HG03460 (cell line): ENCODE measurements around the gene NSD1.
"Not testable (repeated sequence)": the region's sequence is repeated elsewhere in the genome, so short reads cannot be mapped to it uniquely, and the experiment has no call there.

Experiments
- ATAC-seq: cut with Tn5 transposase; IDR thresholded peaks from one replicate; pipeline ENCODE4 v1.9.1; 2021; ENCODE audit not compliant: unreplicated experiment

Gene NSD1

GRCh38 chr5:177163500-177163899, 29.9 kb downstream of the NSD1 start:
- no peak for ATAC-seq

- ATAC-seq = no peak
Measured at GRCh38 chr5:177169271-177169670, 35.7 kb downstream of the NSD1 start.

- no peak for ATAC-seq
Measured at GRCh38 chr5:177171961-177172360, 38.4 kb downstream of the NSD1 start.

- no peak for ATAC-seq
Measured at GRCh38 chr5:177175336-177175735, 41.8 kb downstream of the NSD1 start.

GRCh38 chr5:177176175-177176711, 42.7 kb downstream of the NSD1 start:
- no peak for ATAC-seq

- ATAC-seq = not testable (repeated sequence)
Measured at GRCh38 chr5:177177847-177178437, 44.4 kb downstream of the NSD1 start.

GRCh38 chr5:177178733-177179304, 45.2 kb downstream of the NSD1 start:
- ATAC-seq = no peak

GRCh38 chr5:177179431-177179830, 45.9 kb downstream of the NSD1 start:
- no peak for ATAC-seq

GRCh38 chr5:177183142-177183541, 49.6 kb downstream of the NSD1 start:
- no peak for ATAC-seq

GRCh38 chr5:177183766-177184360, 50.3 kb downstream of the NSD1 start:
- no peak for ATAC-seq

GRCh38 chr5:177185993-177186392, 52.4 kb downstream of the NSD1 start:
- ATAC-seq = no peak

- no peak for ATAC-seq
Measured at GRCh38 chr5:177186645-177187044, 53.1 kb downstream of the NSD1 start.

GRCh38 chr5:177188775-177189174, 55.2 kb downstream of the NSD1 start:
- ATAC-seq = no peak

GRCh38 chr5:177189416-177189815, 55.8 kb downstream of the NSD1 start:
- ATAC-seq = no peak

- ATAC-seq = no peak
Measured at GRCh38 chr5:177189965-177190364, 56.4 kb downstream of the NSD1 start.

- ATAC-seq = no peak
Measured at GRCh38 chr5:177194268-177194667, 60.7 kb downstream of the NSD1 start.

GRCh38 chr5:177195307-177195952, 61.9 kb downstream of the NSD1 start:
- ATAC-seq = no peak

GRCh38 chr5:177198738-177199137, 65.2 kb downstream of the NSD1 start:
- no peak for ATAC-seq

- no peak for ATAC-seq
Measured at GRCh38 chr5:177204281-177204680, 70.7 kb downstream of the NSD1 start.

- no peak for ATAC-seq
Measured at GRCh38 chr5:177209610-177210009, 76.0 kb downstream of the NSD1 start.

- ATAC-seq = no peak
Measured at GRCh38 chr5:177212242-177212641, 78.7 kb downstream of the NSD1 start.

GRCh38 chr5:177220576-177220975, 87.0 kb downstream of the NSD1 start:
- ATAC-seq = no peak
